ENCODE measurements around the gene CTNNA3. TPM values are rescaled to one million over a fixed set of nuclear protein-coding genes. Genes with fewer than 3 reads are reported as not detected.

Gene CTNNA3
- total RNA-seq, 4 donors from 2014 or later: 0.47 to 3.3 (median 0.80) TPM; not detected in 1

DNA sequence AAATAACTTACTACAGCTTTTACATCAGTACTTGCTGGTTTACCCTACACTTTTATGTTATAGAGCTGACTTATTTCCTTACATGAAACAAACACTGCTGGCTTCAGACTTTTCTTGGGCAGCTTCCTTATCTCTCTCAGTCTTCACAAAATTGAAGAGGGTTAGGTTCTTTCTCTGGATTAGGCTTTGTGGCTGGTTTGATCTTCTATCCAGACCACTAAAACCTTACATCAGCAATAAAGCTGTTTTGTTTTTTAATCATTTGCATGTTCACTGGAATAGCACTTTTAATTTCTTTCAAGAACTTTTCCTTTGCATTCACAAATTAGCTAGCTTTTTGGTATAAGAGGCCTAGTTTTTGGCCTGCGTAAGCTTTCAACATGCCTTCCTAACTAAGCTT, 551.5 kb downstream of the CTNNA3 start:
- Histone ChIP-seq H3K4me3 (no peak overlapping the region), H3K27me3 (no peaks in the 10 kb centered on the region), H3K9me3 (no peaks in the 10 kb centered on the region), H3K27ac (no peak overlapping the region), H3K36me3 (no peaks in the 10 kb centered on the region), H3K4me1 (no peaks in the 10 kb centered on the region)
- TF ChIP-seq POLR2A (IDR thresholded peaks at IDR 0.05): no peak
- TF ChIP-seq, protein P1, sequence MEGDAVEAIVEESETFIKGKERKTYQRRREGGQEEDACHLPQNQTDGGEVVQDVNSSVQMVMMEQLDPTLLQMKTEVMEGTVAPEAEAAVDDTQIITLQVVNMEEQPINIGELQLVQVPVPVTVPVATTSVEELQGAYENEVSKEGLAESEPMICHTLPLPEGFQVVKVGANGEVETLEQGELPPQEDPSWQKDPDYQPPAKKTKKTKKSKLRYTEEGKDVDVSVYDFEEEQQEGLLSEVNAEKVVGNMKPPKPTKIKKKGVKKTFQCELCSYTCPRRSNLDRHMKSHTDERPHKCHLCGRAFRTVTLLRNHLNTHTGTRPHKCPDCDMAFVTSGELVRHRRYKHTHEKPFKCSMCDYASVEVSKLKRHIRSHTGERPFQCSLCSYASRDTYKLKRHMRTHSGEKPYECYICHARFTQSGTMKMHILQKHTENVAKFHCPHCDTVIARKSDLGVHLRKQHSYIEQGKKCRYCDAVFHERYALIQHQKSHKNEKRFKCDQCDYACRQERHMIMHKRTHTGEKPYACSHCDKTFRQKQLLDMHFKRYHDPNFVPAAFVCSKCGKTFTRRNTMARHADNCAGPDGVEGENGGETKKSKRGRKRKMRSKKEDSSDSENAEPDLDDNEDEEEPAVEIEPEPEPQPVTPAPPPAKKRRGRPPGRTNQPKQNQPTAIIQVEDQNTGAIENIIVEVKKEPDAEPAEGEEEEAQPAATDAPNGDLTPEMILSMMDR (IDR thresholded peaks at IDR 0.05): no peak
- no peak for DNase-seq

- no peak overlapping the region for H3K27ac ChIP-seq
- no peak for DNase-seq
- H3K9me3 ChIP-seq: no peaks in the 10 kb centered on the region
- H3K4me3 ChIP-seq: no peak overlapping the region
- H3K36me3 ChIP-seq: no peaks in the 10 kb centered on the region
- TF ChIP-seq, protein P1 (IDR thresholded peaks at IDR 0.05): no peak
- no peak for TF ChIP-seq POLR2A (IDR thresholded peaks at IDR 0.05)
- no peaks in the 10 kb centered on the region for H3K4me1 ChIP-seq
- no peaks in the 10 kb centered on the region for H3K27me3 ChIP-seq
Measured at GRCh38 chr10:67141300-67141699, 554.7 kb downstream of the CTNNA3 start.

DNA sequence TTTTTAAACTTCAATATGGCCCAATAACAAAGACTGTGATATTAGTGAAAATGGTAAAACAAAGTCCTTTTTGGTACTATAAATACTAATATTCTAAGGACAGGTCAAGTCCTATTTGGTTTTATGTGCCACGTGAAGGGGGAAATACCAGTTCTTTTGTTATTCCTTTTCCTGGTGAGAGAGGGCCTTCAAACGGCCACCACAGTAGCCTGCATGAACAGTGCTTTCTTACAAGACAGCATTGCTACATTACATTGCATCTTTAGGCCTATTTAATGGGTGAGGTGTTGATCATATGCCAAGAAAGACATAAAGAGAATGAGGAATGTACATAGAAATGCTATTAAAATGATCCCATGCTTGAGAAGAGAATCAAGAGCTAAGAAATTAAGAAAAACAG, 555.4 kb downstream of the CTNNA3 start:
- TF ChIP-seq, protein P1 (IDR thresholded peaks at IDR 0.05): no peak
- no peak for TF ChIP-seq POLR2A (IDR thresholded peaks at IDR 0.05)
- Histone ChIP-seq H3K9me3 (no peaks in the 10 kb centered on the region), H3K4me3 (no peak overlapping the region), H3K27ac (no peak overlapping the region), H3K27me3 (no peaks in the 10 kb centered on the region), H3K4me1 (no peaks in the 10 kb centered on the region), H3K36me3 (no peaks in the 10 kb centered on the region)
- DNase-seq: no peak

DNA sequence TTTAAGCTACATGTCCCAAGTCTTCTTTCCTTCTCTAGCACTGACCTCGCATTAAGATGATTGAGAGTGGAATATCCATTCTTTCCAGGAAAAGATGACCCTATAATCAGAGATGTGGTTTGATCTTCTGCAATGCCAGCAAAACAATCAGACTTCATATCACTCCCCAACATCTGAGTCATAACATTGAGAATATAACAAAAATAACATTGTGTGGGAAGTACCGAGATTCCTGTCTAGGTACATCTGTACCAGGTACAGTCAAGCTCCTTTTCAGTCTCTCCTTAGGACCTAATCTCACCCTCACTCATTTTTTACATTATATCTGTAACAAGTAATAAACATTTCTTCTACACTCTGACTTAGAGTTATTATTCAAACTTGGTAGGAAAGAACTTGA, 568.6 kb downstream of the CTNNA3 start:
- no peaks in the 10 kb centered on the region for H3K27me3 ChIP-seq
- no peaks in the 10 kb centered on the region for H3K36me3 ChIP-seq
- no peaks in the 10 kb centered on the region for H3K9me3 ChIP-seq
- no peaks in the 10 kb centered on the region for H3K4me1 ChIP-seq
- no peak overlapping the region for H3K4me3 ChIP-seq
- no peak for DNase-seq
- no peak for TF ChIP-seq POLR2A (IDR thresholded peaks at IDR 0.05)
- TF ChIP-seq, protein P1 (IDR thresholded peaks at IDR 0.05): no peak
- no peak overlapping the region for H3K27ac ChIP-seq

DNA sequence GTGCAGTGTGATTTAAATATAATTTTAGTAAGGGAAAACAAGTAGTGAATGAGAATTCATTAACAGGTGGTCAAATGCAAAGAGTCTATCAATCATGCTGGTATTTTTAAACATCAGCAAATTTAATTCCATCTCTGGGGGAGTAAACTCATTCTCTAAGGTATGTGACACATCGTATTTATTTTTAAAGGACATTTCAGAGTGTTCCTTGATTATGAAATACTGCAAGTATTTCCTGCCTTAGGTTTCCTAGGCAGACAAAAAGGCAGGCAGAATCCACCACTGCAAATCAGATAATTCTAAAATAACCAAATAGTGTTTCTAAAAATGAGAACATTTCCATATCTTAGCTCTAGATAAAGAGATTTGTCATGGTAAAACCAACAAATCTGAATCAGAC, 576.3 kb downstream of the CTNNA3 start:
- Histone ChIP-seq H3K9me3 (no peaks in the 10 kb centered on the region), H3K27ac (no peak overlapping the region), H3K36me3 (no peaks in the 10 kb centered on the region), H3K4me3 (no peak overlapping the region), H3K4me1 (no peaks in the 10 kb centered on the region), H3K27me3 (no peaks in the 10 kb centered on the region)
- TF ChIP-seq, protein P1 (IDR thresholded peaks at IDR 0.05): no peak
- TF ChIP-seq POLR2A (IDR thresholded peaks at IDR 0.05): no peak
- DNase-seq: no peak

DNA sequence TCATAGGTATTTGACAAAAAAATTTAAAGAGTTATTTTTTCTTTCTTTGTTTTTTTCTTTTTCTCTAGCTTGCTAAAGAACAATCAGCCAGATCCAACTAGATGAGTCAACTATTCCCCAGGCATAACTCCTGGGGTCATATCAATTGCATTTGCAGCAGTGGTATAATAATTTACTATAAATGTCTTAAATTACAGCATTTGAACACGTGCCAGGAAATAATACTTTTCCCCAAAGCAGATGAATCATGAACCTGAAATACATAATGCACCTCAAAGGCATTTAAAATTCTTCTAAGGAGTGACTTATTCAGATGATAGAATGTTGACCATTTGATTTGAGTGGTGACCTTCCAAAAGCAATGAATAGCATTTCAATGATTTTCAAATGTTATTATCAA, 580.0 kb downstream of the CTNNA3 start:
- TF ChIP-seq, protein P1 (IDR thresholded peaks at IDR 0.05): no peak
- TF ChIP-seq POLR2A (IDR thresholded peaks at IDR 0.05): no peak
- H3K4me1 ChIP-seq: no peaks in the 10 kb centered on the region

More for the DNA sequence above, 580.0 kb downstream of the CTNNA3 start:
- H3K36me3 ChIP-seq: no peaks in the 10 kb centered on the region
- no peak overlapping the region for H3K4me3 ChIP-seq
- no peak overlapping the region for H3K27ac ChIP-seq
- no peaks in the 10 kb centered on the region for H3K9me3 ChIP-seq
- H3K27me3 ChIP-seq: no peaks in the 10 kb centered on the region
- DNase-seq: no peak
